ENCODE results near the gene CSN1S1.

CSN1S1 gene

DNA sequence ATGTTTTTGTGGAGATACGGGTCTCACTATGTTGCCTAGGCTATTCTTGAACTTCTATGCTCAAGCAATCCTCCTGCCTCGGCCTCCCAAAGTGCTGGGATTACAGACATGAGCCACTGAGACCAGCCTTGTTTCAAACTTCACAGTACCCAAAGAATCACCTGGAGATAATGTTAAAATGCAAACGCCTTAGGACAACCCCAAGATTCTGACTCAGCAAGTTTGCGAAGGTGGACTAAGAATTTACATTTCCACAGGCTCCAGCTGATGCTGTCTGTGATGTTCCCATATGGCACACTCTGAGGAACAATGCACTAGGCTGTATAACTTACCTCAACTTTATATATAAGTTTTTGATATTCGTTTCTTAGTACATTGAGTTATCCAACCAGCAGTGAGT lies 63.9 kb downstream of the CSN1S1 start:
- DNase-seq (ENCODE audit: low spot score) = no peak

DNA sequence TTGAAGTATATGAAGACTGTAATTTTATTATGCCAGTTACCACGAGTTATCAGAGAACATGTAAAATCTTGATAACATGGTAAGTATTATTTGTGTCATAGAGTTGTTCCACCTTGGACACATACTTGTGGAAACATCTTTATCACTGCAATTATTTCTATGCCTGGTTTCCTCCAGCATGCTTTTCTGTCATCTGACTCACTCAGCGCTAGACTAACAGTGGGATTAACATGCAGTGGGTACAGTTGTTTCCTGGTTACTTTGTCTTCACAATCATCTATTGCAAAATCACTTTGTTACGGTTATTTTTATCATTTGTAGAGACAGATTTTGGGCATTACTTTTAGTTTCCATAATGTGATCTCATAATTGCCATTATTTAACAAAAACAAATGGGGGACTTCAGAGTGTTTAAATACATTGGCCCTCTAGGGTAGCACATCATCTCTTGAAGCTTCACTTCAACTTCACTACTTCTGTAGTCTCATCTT lies 64.7 kb downstream of the CSN1S1 start, which contains the start of gene STATH:
TSS of gene STATH (plus strand) at position 441 of the 491 bp plus-strand sequence. CDS start 2,472 bp downstream, outside the sequence.
- no peak for DNase-seq (ENCODE audit: low spot score)
